ENCODE measurements around the gene RYR1.

DNA sequence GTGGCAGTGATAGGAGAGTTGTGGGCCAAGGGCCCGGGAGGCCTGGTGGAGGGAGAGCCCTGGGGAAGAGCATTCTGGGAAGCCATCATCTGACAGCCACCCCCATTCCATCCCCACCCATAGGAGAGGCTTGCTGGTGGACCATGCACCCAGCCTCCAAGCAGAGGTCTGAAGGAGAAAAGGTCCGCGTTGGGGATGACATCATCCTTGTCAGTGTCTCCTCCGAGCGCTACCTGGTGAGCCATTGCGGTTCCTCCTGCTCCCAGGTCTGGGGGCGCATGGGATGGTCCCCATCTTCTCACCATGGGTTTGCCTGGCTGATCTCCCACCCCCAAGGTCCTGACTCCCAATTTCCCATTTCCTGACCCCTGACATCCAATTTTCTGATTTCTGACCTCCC is 10.5 kb downstream of the RYR1 start:
- TF ChIP-seq, protein P1, sequence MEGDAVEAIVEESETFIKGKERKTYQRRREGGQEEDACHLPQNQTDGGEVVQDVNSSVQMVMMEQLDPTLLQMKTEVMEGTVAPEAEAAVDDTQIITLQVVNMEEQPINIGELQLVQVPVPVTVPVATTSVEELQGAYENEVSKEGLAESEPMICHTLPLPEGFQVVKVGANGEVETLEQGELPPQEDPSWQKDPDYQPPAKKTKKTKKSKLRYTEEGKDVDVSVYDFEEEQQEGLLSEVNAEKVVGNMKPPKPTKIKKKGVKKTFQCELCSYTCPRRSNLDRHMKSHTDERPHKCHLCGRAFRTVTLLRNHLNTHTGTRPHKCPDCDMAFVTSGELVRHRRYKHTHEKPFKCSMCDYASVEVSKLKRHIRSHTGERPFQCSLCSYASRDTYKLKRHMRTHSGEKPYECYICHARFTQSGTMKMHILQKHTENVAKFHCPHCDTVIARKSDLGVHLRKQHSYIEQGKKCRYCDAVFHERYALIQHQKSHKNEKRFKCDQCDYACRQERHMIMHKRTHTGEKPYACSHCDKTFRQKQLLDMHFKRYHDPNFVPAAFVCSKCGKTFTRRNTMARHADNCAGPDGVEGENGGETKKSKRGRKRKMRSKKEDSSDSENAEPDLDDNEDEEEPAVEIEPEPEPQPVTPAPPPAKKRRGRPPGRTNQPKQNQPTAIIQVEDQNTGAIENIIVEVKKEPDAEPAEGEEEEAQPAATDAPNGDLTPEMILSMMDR (conservative IDR thresholded peaks at IDR 0.05; ENCODE audit: low read length) = no peak
- no peak for TF ChIP-seq EZH2phosphoT487 (IDR thresholded peaks at IDR 0.05; ENCODE audit: borderline replicate concordance, low read depth, low read length)

Data from OCI-LY7 (cell line).